ENCODE measurements around the gene GASK1A. TPM values are rescaled to one million over a fixed set of nuclear protein-coding genes. Genes with fewer than 3 reads are reported as not detected.

Gene GASK1A
- total RNA-seq, 2 experiments from 2014 or later = 0.28 TPM; not detected in 1

DNA sequence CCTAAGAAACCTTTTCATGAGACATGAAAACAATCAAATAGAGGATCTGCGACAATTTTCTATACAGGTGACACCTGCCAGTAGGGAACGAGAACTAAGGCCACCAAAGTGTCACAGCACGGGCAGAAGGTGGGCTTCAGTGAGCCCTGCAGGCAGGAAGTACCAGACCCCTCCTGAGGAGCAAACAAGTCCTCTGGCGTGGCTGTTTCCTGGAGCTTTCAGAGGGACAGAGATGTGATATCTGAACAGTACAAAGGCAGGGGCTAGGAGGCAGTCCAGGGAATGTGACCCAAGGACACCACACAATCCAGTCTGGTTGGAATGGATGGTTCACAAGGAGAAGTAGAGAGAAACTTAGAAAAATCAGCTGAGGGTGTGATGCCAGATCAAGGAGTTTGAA, 110.0 kb downstream of the GASK1A start:
- Histone ChIP-seq H3K36me3 (ENCODE audit: insufficient read depth, low read length) (peaks cover 4% of the 10 kb centered on the region), H3K9me3 (ENCODE audit: control insufficient read depth in 1 of 2, insufficient read depth in 1 of 2, low read length in 2 of 2) (no peaks in the 10 kb centered on the region), H3K4me1 (ENCODE audit: insufficient read depth, low read length) (no peaks in the 10 kb centered on the region), H3K4me3 (ENCODE audit: low read length) (no peak overlapping the region), H3K27me3 (ENCODE audit: control insufficient read depth in 1 of 2, insufficient read depth in 2 of 2, low read length in 2 of 2) (no peaks in the 10 kb centered on the region), H3K27ac (ENCODE audit: low read depth in 1 of 2, low read length in 2 of 2) (no peak overlapping the region)
- Mint-ChIP-seq H3K27me3 (no peaks in the 10 kb centered on the region), H3K36me3 (ENCODE audit: low read depth) (peaks cover 12% of the 10 kb centered on the region), H3K9me3 (no peaks in the 10 kb centered on the region), H3K4me1 (ENCODE audit: low read depth) (peaks cover 7% of the 10 kb centered on the region), H3K27ac (no peak overlapping the region), H3K4me3 (no peak overlapping the region)
- ChIA-PET POLR2A (no interaction called here), CTCF (no interaction called here)
- TF ChIP-seq, protein P1, sequence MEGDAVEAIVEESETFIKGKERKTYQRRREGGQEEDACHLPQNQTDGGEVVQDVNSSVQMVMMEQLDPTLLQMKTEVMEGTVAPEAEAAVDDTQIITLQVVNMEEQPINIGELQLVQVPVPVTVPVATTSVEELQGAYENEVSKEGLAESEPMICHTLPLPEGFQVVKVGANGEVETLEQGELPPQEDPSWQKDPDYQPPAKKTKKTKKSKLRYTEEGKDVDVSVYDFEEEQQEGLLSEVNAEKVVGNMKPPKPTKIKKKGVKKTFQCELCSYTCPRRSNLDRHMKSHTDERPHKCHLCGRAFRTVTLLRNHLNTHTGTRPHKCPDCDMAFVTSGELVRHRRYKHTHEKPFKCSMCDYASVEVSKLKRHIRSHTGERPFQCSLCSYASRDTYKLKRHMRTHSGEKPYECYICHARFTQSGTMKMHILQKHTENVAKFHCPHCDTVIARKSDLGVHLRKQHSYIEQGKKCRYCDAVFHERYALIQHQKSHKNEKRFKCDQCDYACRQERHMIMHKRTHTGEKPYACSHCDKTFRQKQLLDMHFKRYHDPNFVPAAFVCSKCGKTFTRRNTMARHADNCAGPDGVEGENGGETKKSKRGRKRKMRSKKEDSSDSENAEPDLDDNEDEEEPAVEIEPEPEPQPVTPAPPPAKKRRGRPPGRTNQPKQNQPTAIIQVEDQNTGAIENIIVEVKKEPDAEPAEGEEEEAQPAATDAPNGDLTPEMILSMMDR (IDR thresholded peaks at IDR 0.05) = no peak
- ATAC-seq (ENCODE audit: poor library complexity) = no peak
- DNase-seq = no peak
- intact Hi-C loops (cut with DNase I, micrococcal nuclease) = loop anchor here in 1 of 2 experiments (5.0 kb wide), 2 partner anchors 127 to 307 kb away; no protein-coding TSS in a partner anchor

DNA sequence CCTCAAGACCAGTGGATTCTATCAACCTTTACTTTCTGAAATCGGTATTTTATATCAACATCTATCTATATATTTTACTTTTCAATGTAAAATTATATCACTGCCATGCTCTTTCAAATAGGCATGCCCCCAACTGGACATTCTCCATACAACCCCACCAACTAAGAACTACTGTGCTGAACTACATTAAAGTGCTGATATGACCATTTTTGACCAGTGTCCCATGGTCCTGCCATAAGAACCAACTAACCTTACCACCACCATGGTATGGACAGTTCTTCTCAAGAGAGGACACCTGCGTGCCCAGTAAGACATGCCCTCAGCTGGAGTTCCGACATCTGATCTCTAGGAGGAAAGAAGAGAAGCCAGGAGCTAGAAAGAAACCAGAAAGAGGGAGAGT, 111.1 kb downstream of the GASK1A start:
- CTCF ChIA-PET = no interaction called here
- Mint-ChIP-seq H3K4me1 (ENCODE audit: low read depth) (peaks cover 7% of the 10 kb centered on the region), H3K27me3 (no peaks in the 10 kb centered on the region), H3K4me3 (no peak overlapping the region), H3K27ac (no peak overlapping the region), H3K36me3 (ENCODE audit: low read depth) (peaks cover 4% of the 10 kb centered on the region), H3K9me3 (no peaks in the 10 kb centered on the region)
- H3K27me3 ChIP-seq (ENCODE audit: control insufficient read depth in 1 of 2, insufficient read depth in 2 of 2, low read length in 2 of 2) = no peaks in the 10 kb centered on the region
- peaks cover 4% of the 10 kb centered on the region for H3K36me3 ChIP-seq (ENCODE audit: insufficient read depth, low read length)
- DNase-seq (no peak), ATAC-seq (ENCODE audit: poor library complexity) (no peak)
- intact Hi-C loops (cut with DNase I, micrococcal nuclease) = no loop called here
- TF ChIP-seq, protein P1 (IDR thresholded peaks at IDR 0.05) = no peak
- no peak overlapping the region for H3K27ac ChIP-seq (ENCODE audit: low read depth in 1 of 2, low read length in 2 of 2)
- POLR2A ChIA-PET = no interaction called here
- no peaks in the 10 kb centered on the region for H3K4me1 ChIP-seq (ENCODE audit: insufficient read depth, low read length)
- no peaks in the 10 kb centered on the region for H3K9me3 ChIP-seq (ENCODE audit: control insufficient read depth in 1 of 2, insufficient read depth in 1 of 2, low read length in 2 of 2)
- H3K4me3 ChIP-seq (ENCODE audit: low read length) = no peak overlapping the region

DNA sequence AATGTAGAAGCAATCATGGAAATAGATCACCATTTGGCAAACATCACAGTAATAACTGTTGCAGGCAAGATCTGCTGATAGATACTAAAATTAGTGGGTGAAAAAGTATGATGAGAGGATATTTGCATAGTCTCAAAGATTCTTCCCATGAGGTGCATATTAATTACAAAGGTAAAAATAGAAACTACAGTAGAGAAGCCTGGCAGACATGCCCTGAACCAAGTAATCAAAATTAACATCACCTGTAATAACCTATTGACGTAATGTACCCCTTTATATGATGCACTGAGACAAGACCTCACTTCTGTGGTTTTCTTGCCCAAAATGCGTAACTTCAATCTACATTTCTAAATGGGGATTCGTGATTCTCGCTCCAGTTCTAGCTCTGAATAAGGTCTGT, 112.4 kb downstream of the GASK1A start:
- no peak overlapping the region for H3K4me3 ChIP-seq (ENCODE audit: low read length)
- Mint-ChIP-seq H3K4me3 (no peak overlapping the region), H3K9me3 (no peaks in the 10 kb centered on the region), H3K36me3 (ENCODE audit: low read depth) (peaks cover 10% of the 10 kb centered on the region), H3K27ac (no peak overlapping the region), H3K27me3 (no peaks in the 10 kb centered on the region), H3K4me1 (ENCODE audit: low read depth) (peaks cover 13% of the 10 kb centered on the region)
- DNase-seq (no peak), ATAC-seq (ENCODE audit: poor library complexity) (no peak)
- intact Hi-C loops (cut with DNase I, micrococcal nuclease) = no loop called here
- ChIA-PET POLR2A (no interaction called here), CTCF (no interaction called here)
- H3K36me3 ChIP-seq (ENCODE audit: insufficient read depth, low read length) = peaks cover under 1% of the 10 kb centered on the region
- no peaks in the 10 kb centered on the region for H3K9me3 ChIP-seq (ENCODE audit: control insufficient read depth in 1 of 2, insufficient read depth in 1 of 2, low read length in 2 of 2)
- no peak overlapping the region for H3K27ac ChIP-seq (ENCODE audit: low read depth in 1 of 2, low read length in 2 of 2)
- no peaks in the 10 kb centered on the region for H3K4me1 ChIP-seq (ENCODE audit: insufficient read depth, low read length)
- TF ChIP-seq, protein P1 (IDR thresholded peaks at IDR 0.05) = no peak
- H3K27me3 ChIP-seq (ENCODE audit: control insufficient read depth in 1 of 2, insufficient read depth in 2 of 2, low read length in 2 of 2) = no peaks in the 10 kb centered on the region
